Measurements from ENCODE around the gene NFIA. TPM values are rescaled to one million over a fixed set of nuclear protein-coding genes. Genes with fewer than 3 reads are reported as not detected.
A peak's percentile ranks its signal among the peaks of the same experiment; 100 is the strongest.

The NFIA gene
- total RNA-seq, 1 experiment from 2014 or later, result 0.35 TPM

- Mint-ChIP-seq H3K27ac (no peak overlapping the region), H3K36me3 (ENCODE audit: insufficient read depth in 1 of 3, low read depth in 3 of 3) (no peaks in the 10 kb centered on the region; a peak in 1 of 7 replicates), H3K27me3 (ENCODE audit: low read depth) (peaks cover 68% of the 10 kb centered on the region), H3K4me3 (peak overlapping the region; percentile 31 to 87; a peak in 4 of 5 replicates), H3K4me1 (peaks cover 34 to 43% of the 10 kb centered on the region in 2 experiments), H3K9me3 (peaks cover 0 to 4% of the 10 kb centered on the region in 2 experiments; a peak in 2 of 5 replicates)
- Histone ChIP-seq H3K4me1 (ENCODE audit: insufficient read depth, low read length) (peaks cover 6% of the 10 kb centered on the region; the same call in 1 of the 2 replicates), H3K23me2 (ENCODE audit: insufficient read length, low read depth, low read length, poor library complexity, severe bottlenecking) (peaks cover 14% of the 10 kb centered on the region), H3K9me3 (ENCODE audit: control insufficient read depth, low read depth, low read length) (no peaks in the 10 kb centered on the region), H3K79me2 (ENCODE audit: insufficient read depth, low read length) (no peaks in the 10 kb centered on the region), H3T11ph (ENCODE audit: low read length) (no peak overlapping the region), H3K4me2 (ENCODE audit: insufficient read depth, insufficient read length, low read length) (peak overlapping the region; percentile 86), H3K27ac (ENCODE audit: insufficient read length, low read depth, low read length) (no peak overlapping the region), H3K18ac (ENCODE audit: insufficient read length, low read depth, low read length) (no peak overlapping the region), H3K79me1 (ENCODE audit: insufficient read depth, low read depth, low read length, poor library complexity, severe bottlenecking) (no peaks in the 10 kb centered on the region), H3K9ac (ENCODE audit: extremely low read depth, insufficient read length, low read length) (no peak overlapping the region), H3K14ac (ENCODE audit: insufficient read depth, low read length) (no peak overlapping the region), H3K4ac (ENCODE audit: low read depth, low read length) (no peak overlapping the region), H2BK20ac (ENCODE audit: low read depth, low read length, poor library complexity, severe bottlenecking) (no peak overlapping the region), H4K20me1 (ENCODE audit: control insufficient read depth, insufficient read depth, insufficient read length) (no peaks in the 10 kb centered on the region), H2AK5ac (ENCODE audit: insufficient read length, low read length) (no peak overlapping the region), H3K23ac (ENCODE audit: insufficient read length, low read depth, low read length) (no peak overlapping the region), H4K8ac (replicated peaks; ENCODE audit: insufficient read length, low read depth, low read length) (no peak overlapping the region), H2BK12ac (ENCODE audit: insufficient read length, low read depth, low read length) (no peak overlapping the region), H3K27me3 (ENCODE audit: insufficient read depth, low read length) (peaks cover 56% of the 10 kb centered on the region), H2BK5ac (ENCODE audit: insufficient read length, low read length) (no peak overlapping the region), H3K56ac (ENCODE audit: insufficient read length, low read depth, low read length) (no peak overlapping the region), H2BK120ac (ENCODE audit: low read depth, low read length, poor library complexity, severe bottlenecking) (no peak overlapping the region), H4K5ac (ENCODE audit: insufficient read length, low read depth, low read length) (no peak overlapping the region), H4K91ac (ENCODE audit: insufficient read length, low read depth, low read length) (no peak overlapping the region), H2AFZ (ENCODE audit: low read length) (no peak overlapping the region), H2BK15ac (ENCODE audit: low read depth, low read length) (no peak overlapping the region)
- no peak for TF ChIP-seq CTCF (conservative IDR thresholded peaks at IDR 0.05)
- WGBS (ENCODE audit: extremely low coverage, insufficient read length, low lambda C conversion rate), result no CpG with 5 or more reads among the region's 23 CpGs
- peak; percentile 66 for DNase-seq
Measured at GRCh38 chr1:61051719-61052394, 30.5 kb upstream of the NFIA start.

All from H9 (cell line).